ENCODE results near the gene RAB40C.

Gene RAB40C

DNA sequence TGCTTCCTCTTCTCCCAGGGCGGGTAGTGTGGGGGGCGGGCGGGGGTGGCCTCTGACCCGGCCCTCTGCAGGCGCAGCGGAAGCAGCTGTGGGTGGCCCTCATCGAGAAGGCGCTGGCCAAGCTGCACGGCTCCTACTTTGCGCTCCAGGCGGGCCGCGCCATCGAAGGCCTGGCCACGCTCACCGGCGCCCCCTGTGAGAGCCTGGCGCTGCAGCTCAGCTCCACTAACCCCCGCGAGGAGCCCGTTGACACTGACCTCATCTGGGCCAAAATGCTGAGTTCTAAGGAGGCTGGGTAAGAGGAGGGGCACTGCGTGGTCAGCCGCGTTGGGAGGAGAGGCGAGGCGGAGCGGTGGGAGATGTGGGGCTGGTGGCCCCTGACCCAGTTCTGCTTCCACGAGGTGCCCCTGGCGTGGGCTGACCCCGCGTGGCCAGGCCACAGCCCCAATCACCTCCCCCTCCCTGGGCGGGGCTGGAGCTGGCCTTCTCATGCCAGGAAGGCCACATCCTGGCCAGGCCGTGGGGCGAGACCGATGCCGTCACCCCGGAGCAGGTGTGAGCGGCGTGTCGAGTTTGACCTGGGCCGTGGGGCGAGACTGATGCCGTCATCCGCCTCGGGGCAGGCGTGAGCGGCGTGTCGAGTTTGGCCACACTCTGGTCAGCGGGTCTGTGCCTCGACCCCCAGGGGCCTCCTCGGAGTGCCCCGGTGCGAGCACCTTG lies 40.2 kb upstream of the RAB40C start:
- Histone ChIP-seq H3K27me3 (replicated peaks in 2 of 5; ENCODE audit: control insufficient read depth in 4 of 5, insufficient read depth in 5 of 5, low read length in 4 of 5) (no peaks in the 10 kb centered on the region), H3K4me1 (ENCODE audit: control extremely low read depth in 1 of 4, control insufficient read depth in 4 of 4, insufficient read depth in 4 of 4, low read length in 3 of 4) (peaks cover 0 to 2% (median 0%) of the 10 kb centered on the region in 4 experiments), H3K4me3 (ENCODE audit: control insufficient read depth in 1 of 7, extremely low read depth in 1 of 7, insufficient read depth in 4 of 7, low read depth in 2 of 7, low read length in 6 of 7) (no peak overlapping the region), H3K27ac (ENCODE audit: insufficient read depth in 1 of 2, low read depth in 1 of 2, low read length in 2 of 2, poor library complexity in 1 of 2, severe bottlenecking in 2 of 2) (no peak overlapping the region), H3K9me3 (ENCODE audit: control extremely low read depth in 1 of 5, control insufficient read depth in 4 of 5, insufficient read depth in 2 of 5, low read depth in 1 of 5, low read length in 4 of 5) (no peaks in the 10 kb centered on the region), H3K36me3 (ENCODE audit: control insufficient read depth in 4 of 4, insufficient read depth in 4 of 4, low read length in 3 of 4) (peaks cover 5 to 59% (median 30%) of the 10 kb centered on the region in 4 experiments)
- ChIA-PET POLR2A (no interaction called here), CTCF (no interaction called here)
- peak in 2 of 3 donors; percentile 28 to 32 for DNase-seq
- 98% methylated on average over 49 of the region's 54 CpGs for WGBS (ENCODE audit: insufficient coverage)

DNA sequence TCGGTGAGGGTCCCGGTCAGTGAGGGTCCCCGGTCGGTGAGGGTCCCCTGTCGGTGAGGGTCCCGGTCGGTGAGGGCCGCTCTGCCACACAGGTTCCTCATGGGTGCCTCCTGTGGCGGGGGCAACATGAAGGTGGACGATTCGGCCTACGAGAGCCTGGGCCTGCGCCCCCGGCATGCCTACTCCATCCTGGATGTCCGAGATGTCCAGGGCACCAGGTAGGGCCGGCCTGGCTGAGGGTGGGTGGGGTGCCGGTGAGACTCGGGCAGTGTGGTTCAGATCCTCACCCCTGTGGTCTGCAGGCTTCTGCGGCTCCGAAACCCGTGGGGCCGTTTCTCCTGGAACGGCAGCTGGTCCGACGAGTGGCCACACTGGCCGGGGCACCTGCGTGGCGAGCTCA lies 38.7 kb upstream of the RAB40C start:
- ChIA-PET POLR2A (no interaction called here), CTCF (no interaction called here)
- DNase-seq = no peak
- peaks cover 5 to 54% (median 30%) of the 10 kb centered on the region in 4 experiments for H3K36me3 ChIP-seq (ENCODE audit: control insufficient read depth in 4 of 4, insufficient read depth in 4 of 4, low read length in 3 of 4)
- 91% methylated on average over 25 of the region's 28 CpGs for WGBS (ENCODE audit: insufficient coverage)
- H3K9me3 ChIP-seq (ENCODE audit: control extremely low read depth in 1 of 5, control insufficient read depth in 4 of 5, insufficient read depth in 2 of 5, low read depth in 1 of 5, low read length in 4 of 5) = no peaks in the 10 kb centered on the region
- no peaks in the 10 kb centered on the region for H3K27me3 ChIP-seq (replicated peaks in 2 of 5; ENCODE audit: control insufficient read depth in 4 of 5, insufficient read depth in 5 of 5, low read length in 4 of 5)
- H3K4me3 ChIP-seq (ENCODE audit: control insufficient read depth in 1 of 7, extremely low read depth in 1 of 7, insufficient read depth in 4 of 7, low read depth in 2 of 7, low read length in 6 of 7) = no peak overlapping the region
- H3K27ac ChIP-seq (ENCODE audit: insufficient read depth in 1 of 2, low read depth in 1 of 2, low read length in 2 of 2, poor library complexity in 1 of 2, severe bottlenecking in 2 of 2) = no peak overlapping the region
- peaks cover 0 to 2% (median 0%) of the 10 kb centered on the region in 4 experiments for H3K4me1 ChIP-seq (ENCODE audit: control extremely low read depth in 1 of 4, control insufficient read depth in 4 of 4, insufficient read depth in 4 of 4, low read length in 3 of 4)

DNA sequence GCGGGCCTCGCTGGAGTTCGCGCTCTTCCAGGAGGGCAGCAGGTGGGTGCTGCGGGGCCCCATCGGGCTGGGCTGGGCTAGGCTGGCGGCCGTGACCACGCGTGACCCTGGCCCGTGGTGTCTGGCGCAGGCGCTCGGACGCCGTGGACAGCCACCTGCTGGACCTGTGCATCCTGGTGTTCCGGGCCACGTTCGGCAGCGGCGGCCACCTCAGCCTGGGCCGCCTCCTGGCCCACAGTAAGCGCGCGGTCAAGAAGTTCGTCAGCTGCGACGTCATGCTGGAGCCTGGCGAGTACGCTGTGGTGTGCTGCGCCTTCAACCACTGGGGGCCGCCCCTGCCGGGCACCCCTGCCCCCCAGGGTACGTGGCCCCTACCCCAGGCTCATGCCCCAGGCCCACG lies 37.7 kb upstream of the RAB40C start:
- 97% methylated on average over 35 of the region's 35 CpGs for WGBS (ENCODE audit: insufficient coverage)
- ChIA-PET POLR2A (no interaction called here), CTCF (no interaction called here)
- H3K27me3 ChIP-seq (replicated peaks in 2 of 5; ENCODE audit: control insufficient read depth in 4 of 5, insufficient read depth in 5 of 5, low read length in 4 of 5) = no peaks in the 10 kb centered on the region
- H3K27ac ChIP-seq (ENCODE audit: insufficient read depth in 1 of 2, low read depth in 1 of 2, low read length in 2 of 2, poor library complexity in 1 of 2, severe bottlenecking in 2 of 2) = no peak overlapping the region
- no peak overlapping the region for H3K4me3 ChIP-seq (ENCODE audit: control insufficient read depth in 1 of 7, extremely low read depth in 1 of 7, insufficient read depth in 4 of 7, low read depth in 2 of 7, low read length in 6 of 7)
- H3K36me3 ChIP-seq (ENCODE audit: control insufficient read depth in 4 of 4, insufficient read depth in 4 of 4, low read length in 3 of 4) = peaks cover 5 to 50% (median 28%) of the 10 kb centered on the region in 4 experiments
- peaks cover 0 to under 1% (median 0%) of the 10 kb centered on the region in 4 experiments for H3K4me1 ChIP-seq (ENCODE audit: control extremely low read depth in 1 of 4, control insufficient read depth in 4 of 4, insufficient read depth in 4 of 4, low read length in 3 of 4)
- DNase-seq = no peak
- H3K9me3 ChIP-seq (ENCODE audit: control extremely low read depth in 1 of 5, control insufficient read depth in 4 of 5, insufficient read depth in 2 of 5, low read depth in 1 of 5, low read length in 4 of 5) = no peaks in the 10 kb centered on the region

DNA sequence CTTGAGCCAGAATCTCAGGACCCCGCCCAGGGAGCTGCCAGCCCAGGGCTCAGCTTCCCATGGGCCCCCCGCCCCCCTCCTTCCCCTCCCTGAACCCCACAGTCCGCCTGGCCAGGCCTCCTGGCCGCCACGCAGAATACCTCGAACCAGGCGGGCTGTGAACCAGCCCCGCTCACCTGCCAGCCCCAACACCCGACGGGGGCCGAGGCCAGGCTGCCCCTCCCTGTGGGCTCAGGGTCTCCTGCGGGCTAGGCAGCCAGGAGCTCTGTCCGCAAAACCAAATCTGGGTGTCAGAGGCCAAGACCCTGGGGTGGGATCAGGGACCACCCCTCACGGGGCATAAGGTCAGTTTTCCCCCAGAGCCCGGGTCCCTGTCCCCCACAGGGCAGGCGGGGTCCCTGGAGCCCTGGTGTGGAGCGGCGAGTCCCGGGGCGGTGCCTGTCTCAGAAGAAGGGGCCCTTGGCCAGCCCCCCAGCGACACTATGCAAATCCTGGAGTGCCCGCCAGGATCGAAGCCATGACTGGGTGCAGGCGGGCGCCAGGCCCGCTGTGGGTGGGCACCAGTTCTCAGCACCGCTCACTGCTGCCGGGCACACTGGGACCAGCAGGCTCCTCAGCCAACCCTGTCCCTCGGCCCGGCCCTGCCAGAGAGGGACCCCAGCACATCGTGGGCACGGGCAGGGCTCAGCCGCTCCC lies 36.1 kb upstream of the RAB40C start:
- peaks cover 0 to 16% (median 12%) of the 10 kb centered on the region in 4 experiments for H3K4me1 ChIP-seq (ENCODE audit: control extremely low read depth in 1 of 4, control insufficient read depth in 4 of 4, insufficient read depth in 4 of 4, low read length in 3 of 4)
- POLR2A ChIA-PET = no interaction called here

DNA sequence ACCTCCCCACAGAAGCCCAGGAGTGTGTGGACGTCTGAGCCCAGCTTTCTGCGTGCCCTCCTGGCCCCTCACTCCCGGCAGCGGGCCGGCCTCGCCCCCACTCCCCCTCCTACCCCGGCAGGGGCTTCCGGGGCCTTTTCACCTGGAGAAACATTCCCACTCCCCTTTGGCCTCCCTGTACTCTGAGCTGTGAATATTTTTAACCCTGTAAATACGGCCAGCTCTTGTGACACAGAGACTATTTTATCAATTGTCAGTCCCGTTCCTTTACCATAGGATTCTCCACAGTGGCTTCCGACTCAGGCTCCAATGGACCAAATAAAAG lies 35.6 kb upstream of the RAB40C start:
- Histone ChIP-seq H3K9me3 (ENCODE audit: control extremely low read depth in 1 of 5, control insufficient read depth in 4 of 5, insufficient read depth in 2 of 5, low read depth in 1 of 5, low read length in 4 of 5) (no peaks in the 10 kb centered on the region), H3K27ac (ENCODE audit: insufficient read depth in 1 of 2, low read depth in 1 of 2, low read length in 2 of 2, poor library complexity in 1 of 2, severe bottlenecking in 2 of 2) (no peak overlapping the region), H3K36me3 (ENCODE audit: control insufficient read depth in 4 of 4, insufficient read depth in 4 of 4, low read length in 3 of 4) (peaks cover 0 to 35% (median 17%) of the 10 kb centered on the region in 4 experiments), H3K4me3 (ENCODE audit: control insufficient read depth in 1 of 7, extremely low read depth in 1 of 7, insufficient read depth in 4 of 7, low read depth in 2 of 7, low read length in 6 of 7) (no peak overlapping the region), H3K27me3 (replicated peaks in 2 of 5; ENCODE audit: control insufficient read depth in 4 of 5, insufficient read depth in 5 of 5, low read length in 4 of 5) (peaks cover 0 to 11% (median 0%) of the 10 kb centered on the region in 5 experiments), H3K4me1 (ENCODE audit: control extremely low read depth in 1 of 4, control insufficient read depth in 4 of 4, insufficient read depth in 4 of 4, low read length in 3 of 4) (peaks cover 0 to 16% (median 15%) of the 10 kb centered on the region in 4 experiments)
- DNase-seq = no peak
- POLR2A ChIA-PET = no interaction called here
- WGBS (ENCODE audit: insufficient coverage) = 92% methylated on average over 7 of the region's 11 CpGs
- CTCF ChIA-PET = interaction anchor here (1.3 kb wide), 1 partner anchor 21 kb away, joined by 3 read pairs; no protein-coding TSS in a partner anchor

More for the DNA sequence above, 36.1 kb upstream of the RAB40C start:
- 94% methylated on average over 30 of the region's 33 CpGs for WGBS (ENCODE audit: insufficient coverage)
- H3K4me3 ChIP-seq (ENCODE audit: control insufficient read depth in 1 of 7, extremely low read depth in 1 of 7, insufficient read depth in 4 of 7, low read depth in 2 of 7, low read length in 6 of 7) = no peak overlapping the region
- DNase-seq = no peak
- H3K36me3 ChIP-seq (ENCODE audit: control insufficient read depth in 4 of 4, insufficient read depth in 4 of 4, low read length in 3 of 4) = peaks cover 1 to 38% (median 20%) of the 10 kb centered on the region in 4 experiments
- H3K27me3 ChIP-seq (replicated peaks in 2 of 5; ENCODE audit: control insufficient read depth in 4 of 5, insufficient read depth in 5 of 5, low read length in 4 of 5) = peaks cover 0 to 6% (median 0%) of the 10 kb centered on the region in 5 experiments
- H3K27ac ChIP-seq (ENCODE audit: insufficient read depth in 1 of 2, low read depth in 1 of 2, low read length in 2 of 2, poor library complexity in 1 of 2, severe bottlenecking in 2 of 2) = no peak overlapping the region
- H3K9me3 ChIP-seq (ENCODE audit: control extremely low read depth in 1 of 5, control insufficient read depth in 4 of 5, insufficient read depth in 2 of 5, low read depth in 1 of 5, low read length in 4 of 5) = no peaks in the 10 kb centered on the region
- CTCF ChIA-PET = interaction anchor here (1.3 kb wide), 1 partner anchor 22 kb away, joined by 3 read pairs; no protein-coding TSS in a partner anchor

DNA sequence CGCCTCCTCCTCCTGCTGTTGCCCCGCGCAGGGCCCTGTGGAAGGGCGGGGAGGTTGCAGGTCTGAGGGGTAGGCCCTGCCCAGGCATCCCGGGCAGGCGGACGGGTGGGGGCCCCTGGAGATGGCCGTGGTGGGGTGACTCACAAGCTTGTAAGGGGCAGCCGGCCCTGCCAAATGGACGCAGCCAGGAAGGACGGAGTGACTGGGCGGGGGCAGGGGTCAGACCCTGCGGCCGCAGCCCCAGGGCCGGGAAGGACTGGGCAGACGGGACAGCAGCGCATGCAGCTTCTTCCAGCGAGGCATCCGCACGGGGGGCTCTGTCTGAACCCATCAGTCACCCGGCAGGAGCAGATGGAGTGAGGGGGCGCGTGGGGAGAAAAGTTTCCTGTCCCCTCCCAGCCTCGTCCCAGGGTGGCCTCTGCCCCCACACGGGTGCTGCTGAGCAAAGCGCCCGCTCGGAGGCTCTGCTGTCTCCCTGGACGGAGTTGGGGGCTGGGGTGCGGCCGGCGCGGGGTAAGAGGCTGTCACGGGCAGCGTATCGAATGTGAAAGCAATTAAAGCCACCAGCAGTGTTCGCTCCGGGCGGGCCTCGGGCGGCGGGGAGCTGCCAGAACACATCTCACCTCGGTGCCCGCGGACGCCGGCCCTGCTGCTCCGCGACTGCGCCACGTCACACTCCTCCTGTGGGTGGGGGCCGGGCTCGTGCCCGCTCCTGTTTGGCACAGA lies 35.1 kb upstream of the RAB40C start:
- Histone ChIP-seq H3K4me3 (ENCODE audit: control insufficient read depth in 1 of 7, extremely low read depth in 1 of 7, insufficient read depth in 4 of 7, low read depth in 2 of 7, low read length in 6 of 7) (no peak overlapping the region), H3K4me1 (ENCODE audit: control extremely low read depth in 1 of 4, control insufficient read depth in 4 of 4, insufficient read depth in 4 of 4, low read length in 3 of 4) (peaks cover 0 to 21% (median 15%) of the 10 kb centered on the region in 4 experiments), H3K36me3 (ENCODE audit: control insufficient read depth in 4 of 4, insufficient read depth in 4 of 4, low read length in 3 of 4) (peaks cover 0 to 32% (median 14%) of the 10 kb centered on the region in 4 experiments), H3K27ac (ENCODE audit: insufficient read depth in 1 of 2, low read depth in 1 of 2, low read length in 2 of 2, poor library complexity in 1 of 2, severe bottlenecking in 2 of 2) (no peak overlapping the region), H3K9me3 (ENCODE audit: control extremely low read depth in 1 of 5, control insufficient read depth in 4 of 5, insufficient read depth in 2 of 5, low read depth in 1 of 5, low read length in 4 of 5) (no peaks in the 10 kb centered on the region), H3K27me3 (replicated peaks in 2 of 5; ENCODE audit: control insufficient read depth in 4 of 5, insufficient read depth in 5 of 5, low read length in 4 of 5) (peaks cover 0 to 17% (median 2%) of the 10 kb centered on the region in 5 experiments)
- WGBS (ENCODE audit: insufficient coverage) = 94% methylated on average over 53 of the region's 54 CpGs
- ChIA-PET POLR2A (no interaction called here), CTCF (interaction anchor here (1.3 kb wide), 1 partner anchor 20 kb away, joined by 3 read pairs; no protein-coding TSS in a partner anchor)
- DNase-seq = no peak

Data from common myeloid progenitor, CD34-positive (primary cell).